GM21737 (cell line): ENCODE measurements around the gene ATXN1.
"Not testable (repeated sequence)": the region's sequence is repeated elsewhere in the genome, so short reads cannot be mapped to it uniquely, and the experiment has no call there.

Source experiments
- ATAC-seq: cut with Tn5 transposase; IDR thresholded peaks from one replicate; pipeline ENCODE4 v1.9.1; 2021; ENCODE audit warnings: mild to moderate bottlenecking, moderate library complexity; ENCODE audit not compliant: unreplicated experiment

The ATXN1 gene

DNA sequence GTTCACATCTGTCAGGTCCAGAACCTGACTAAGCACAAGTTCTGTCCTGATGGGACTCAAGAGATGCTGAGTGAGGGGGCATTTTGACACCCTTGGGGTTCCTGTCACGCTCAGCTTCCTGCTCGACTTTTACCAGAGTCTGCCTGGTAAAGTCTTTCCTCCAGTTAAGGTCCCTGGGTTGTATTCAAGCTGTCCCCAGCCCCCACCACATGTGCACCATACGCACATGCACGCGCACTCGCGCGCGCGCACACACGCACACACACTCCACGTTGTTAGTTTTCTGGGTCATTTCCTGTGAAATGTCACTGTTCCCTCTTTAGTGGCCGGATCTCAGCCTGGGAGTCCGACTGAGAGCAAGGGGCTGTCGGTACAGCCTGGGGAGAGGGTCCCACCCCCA, 356.8 kb downstream of the ATXN1 start:
- no peak for ATAC-seq

DNA sequence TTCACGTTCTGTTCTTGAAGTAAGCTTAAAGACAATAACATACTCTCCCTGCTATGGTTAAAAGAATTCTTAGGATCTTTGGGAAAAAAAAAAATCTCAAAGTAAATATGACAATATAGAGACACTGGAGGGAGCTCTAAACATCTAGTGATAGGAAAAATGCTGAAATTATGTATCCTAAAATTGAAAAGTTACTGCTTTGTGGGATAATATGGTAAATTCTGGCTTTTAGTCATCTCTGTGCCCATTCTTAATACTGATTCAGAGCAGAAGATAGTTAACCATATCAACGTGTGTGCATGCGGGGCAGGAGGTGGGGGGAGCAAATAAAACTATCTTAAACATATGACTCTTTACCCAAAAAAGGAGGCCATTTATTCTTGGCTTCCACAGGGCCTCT, 357.4 kb downstream of the ATXN1 start:
- no peak for ATAC-seq

DNA sequence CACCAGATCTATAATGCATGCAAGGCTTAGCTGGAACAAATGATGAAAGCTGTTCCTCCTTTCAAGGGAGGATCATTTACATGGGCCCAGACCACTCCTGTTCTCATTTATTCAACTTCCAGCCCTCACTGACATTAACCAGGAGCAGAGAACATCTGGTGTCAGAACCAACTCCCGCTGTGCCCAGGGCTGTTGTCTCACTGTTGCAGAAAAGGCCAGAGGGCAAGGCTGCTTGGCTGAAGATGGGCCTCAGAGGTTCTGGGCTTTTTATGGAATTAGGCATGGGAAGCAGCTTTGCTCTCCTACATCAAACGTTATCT, 358.7 kb downstream of the ATXN1 start:
- ATAC-seq: no peak

DNA sequence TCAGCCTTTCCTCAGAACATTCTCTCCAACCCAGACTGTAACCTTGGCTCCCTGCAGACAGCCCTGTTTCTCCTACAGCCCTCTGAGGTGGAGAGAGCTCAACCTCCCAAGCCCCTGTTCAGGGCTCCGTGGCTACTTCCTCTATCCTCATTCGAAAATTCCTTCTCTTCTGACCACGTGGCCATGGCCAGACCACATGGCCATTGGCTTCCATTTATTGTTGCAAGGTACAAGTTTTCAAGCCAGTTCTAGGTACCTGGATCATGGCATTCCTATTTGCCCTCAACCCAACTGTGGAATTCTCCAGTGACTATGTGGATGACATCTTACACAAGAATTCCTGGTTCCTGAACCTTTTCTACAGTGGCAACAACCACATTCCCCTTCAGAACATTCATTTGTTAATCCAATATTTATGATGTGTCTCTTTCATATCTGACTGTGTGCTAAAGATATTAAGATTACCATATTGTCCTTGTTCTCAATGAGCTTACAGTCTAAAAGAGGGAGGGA, 361.0 kb downstream of the ATXN1 start:
- ATAC-seq: no peak

DNA sequence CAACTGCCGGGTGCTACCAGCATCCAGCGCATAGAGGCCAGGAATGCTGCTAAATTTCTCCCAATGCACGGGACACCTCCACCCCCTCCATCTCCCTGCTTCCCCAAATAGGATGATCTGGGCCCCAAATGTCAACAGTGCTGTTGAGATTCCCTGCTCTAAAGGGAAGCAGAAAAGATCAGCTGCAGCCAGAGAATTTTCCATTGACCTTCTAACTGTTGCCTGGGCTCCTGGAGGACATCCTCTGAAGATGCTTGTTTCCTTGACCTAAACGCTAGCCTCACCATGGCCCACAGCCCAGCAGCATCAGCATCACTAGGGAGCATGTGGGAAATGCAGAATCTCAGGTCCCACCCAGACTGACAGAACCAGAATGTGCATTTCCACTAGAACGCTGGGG, 361.6 kb downstream of the ATXN1 start:
- no peak for ATAC-seq

DNA sequence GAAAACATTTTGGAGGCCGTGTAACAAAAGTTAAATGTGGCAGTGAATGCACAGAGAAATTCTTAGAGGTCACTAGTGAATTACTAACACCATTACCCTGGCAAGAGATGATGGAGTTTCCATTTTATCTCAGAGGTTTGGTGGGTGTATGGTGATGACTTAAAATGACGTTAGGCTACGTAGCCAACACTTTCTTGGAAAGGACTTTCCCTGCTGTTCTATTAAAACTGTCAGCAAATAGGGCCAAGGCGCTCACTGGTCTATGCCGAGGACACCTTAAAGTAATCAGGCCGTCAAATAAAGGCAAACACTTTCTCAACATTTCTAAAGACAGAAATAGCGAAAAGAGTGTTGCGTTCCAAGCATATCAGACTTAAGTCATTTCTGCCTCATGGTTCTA, 362.1 kb downstream of the ATXN1 start:
- no peak for ATAC-seq

DNA sequence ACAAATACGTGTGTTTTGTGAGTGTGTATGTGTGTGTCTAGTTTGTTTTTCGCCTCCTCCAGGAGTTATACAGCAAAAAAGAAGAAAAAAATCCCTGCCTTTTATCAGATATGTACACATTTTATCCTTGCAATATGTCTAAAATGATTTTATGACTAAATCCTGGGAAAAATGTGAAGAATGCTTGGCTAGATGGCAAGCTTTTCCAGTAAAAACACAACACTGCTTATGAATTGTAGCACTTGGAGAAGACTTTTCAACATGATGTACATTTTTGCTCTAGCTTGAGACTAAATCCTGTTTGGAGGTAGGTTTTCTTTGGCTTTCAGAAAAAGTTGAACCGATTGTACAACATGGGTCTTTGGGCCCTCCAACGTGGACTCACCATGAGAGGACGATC, 362.7 kb downstream of the ATXN1 start:
- no peak for ATAC-seq

DNA sequence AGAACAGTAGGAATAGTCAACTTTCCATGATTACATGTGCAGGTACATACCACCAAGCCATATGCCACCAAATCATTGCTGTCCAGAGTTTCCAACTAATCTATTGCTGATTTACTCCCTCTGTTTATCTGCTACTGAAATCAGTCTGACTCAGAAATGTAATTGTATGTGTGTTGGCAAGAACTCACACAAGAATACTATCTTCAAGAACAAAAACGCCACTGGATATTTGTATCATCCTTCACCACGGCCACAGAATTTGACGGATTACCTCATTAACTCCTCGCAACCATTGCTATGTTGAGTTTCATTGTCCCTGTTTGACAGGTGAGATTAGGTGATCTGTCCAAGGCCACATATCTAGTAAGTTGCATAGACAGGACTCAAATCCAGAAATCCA, 363.6 kb downstream of the ATXN1 start:
- ATAC-seq: no peak

DNA sequence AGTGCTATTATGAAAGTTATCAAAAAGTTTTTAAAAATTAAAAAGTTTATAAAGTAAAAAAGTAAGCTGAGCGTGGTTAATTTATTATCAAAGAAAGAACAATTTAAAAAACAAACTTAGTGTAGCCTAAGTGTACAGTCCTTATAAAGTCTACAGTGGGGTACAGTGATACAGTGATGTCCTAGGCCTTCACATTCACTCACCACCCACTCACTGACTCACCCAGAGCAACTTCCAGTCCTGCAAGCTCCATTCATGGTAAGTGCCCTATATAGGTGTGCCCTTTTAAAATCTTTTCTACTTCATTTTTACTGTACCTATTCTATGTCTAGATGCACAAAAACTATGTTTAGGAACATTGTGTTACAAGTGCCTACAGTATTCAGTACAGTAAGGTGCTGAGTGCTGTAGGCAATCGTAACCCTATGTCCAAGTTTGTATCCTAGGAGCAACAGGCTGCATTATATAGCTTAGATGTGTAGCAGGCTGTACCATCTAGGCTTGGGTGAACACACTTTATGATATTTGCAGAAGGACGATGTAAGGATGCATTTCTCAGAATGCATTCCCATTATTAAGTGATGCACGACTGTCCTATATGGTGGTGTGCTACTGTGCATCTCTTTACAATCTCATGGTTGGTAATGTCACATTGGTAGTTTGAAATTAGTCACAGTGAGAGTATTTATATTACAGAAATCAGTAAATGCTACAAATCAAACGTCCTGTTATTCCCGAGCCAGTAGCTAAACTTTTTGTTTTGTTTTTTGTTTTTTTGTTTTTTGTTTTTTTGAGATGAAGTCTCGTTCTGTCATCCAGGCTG, 364.6 kb downstream of the ATXN1 start:
- no peak for ATAC-seq

DNA sequence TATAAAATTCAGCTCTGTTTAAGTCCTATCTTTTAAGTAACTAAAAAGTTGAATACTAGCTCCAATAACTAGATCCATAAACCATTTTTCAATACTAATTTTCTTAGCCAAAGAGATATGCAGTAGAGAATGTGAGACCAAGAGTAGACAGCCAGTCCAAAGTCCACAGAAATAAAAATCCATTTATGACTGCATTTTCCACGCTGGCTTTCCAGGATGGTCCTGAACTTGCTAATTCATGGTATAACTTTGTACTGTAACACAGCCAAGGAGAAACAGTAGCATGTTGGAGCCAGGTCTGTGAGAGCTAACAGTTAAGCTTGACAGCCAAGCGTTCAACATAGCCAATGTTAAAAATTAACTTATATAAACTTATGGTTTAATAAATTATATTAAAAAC, 366.6 kb downstream of the ATXN1 start:
- ATAC-seq: no peak

DNA sequence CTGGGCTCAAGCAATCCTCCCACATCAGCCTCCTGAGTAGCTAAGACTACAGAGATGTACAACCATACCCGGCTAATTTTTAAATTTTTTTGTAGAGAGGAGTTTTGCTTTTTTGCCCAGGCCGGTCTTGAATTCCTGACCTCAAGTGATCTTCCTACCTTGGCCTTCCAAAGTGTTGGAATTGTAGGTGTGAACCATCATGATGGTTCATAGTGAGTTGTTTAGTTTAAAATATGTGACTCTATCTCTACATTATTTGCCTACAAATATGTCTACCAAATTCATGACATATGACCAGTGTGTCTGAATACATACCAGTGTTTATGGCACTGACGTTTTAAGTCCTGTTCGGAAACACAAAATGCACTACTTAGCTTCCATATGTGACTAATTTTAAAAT, 367.9 kb downstream of the ATXN1 start:
- no peak for ATAC-seq

DNA sequence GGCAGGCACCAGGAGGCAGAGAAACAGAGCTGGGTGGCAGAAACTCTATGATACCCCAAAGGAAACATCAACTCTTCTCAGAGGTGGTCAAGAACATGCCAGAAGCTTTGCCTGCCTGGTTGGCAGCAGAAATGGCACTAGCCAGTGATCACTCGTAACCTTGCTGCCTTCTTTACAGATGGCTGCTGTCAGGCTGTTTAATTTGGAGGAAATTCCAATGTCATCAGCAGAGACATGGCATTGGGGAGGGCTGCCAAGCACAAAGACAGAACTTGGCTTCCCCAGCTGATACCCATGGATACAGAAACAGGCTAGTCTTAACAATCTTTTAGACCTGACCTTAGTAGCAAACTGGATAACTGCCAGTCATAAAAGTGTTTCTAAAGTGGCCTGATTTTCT, 369.2 kb downstream of the ATXN1 start:
- ATAC-seq: no peak

DNA sequence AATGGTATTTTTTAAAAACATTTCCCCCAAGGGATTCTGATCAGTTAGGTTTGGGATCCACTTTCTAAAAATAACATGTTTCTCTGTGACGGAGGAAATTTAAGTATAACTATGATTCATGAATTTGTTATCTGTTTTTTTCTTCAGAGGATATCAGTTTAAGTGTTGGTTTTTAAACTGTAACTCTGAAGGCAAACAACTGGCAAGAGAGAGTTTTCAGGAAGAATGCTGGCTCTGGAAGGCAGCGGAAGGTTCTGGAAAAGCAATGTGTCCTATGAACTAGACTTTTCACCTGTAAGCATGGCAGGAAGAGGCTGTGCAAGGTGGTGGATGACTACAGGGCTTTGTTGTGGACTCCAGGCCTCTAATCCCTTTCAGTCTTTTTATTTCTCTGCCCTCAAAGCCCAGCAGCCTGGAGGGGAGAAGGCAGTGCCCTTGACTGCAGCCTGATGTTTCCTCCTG, 369.8 kb downstream of the ATXN1 start:
- ATAC-seq: no peak

DNA sequence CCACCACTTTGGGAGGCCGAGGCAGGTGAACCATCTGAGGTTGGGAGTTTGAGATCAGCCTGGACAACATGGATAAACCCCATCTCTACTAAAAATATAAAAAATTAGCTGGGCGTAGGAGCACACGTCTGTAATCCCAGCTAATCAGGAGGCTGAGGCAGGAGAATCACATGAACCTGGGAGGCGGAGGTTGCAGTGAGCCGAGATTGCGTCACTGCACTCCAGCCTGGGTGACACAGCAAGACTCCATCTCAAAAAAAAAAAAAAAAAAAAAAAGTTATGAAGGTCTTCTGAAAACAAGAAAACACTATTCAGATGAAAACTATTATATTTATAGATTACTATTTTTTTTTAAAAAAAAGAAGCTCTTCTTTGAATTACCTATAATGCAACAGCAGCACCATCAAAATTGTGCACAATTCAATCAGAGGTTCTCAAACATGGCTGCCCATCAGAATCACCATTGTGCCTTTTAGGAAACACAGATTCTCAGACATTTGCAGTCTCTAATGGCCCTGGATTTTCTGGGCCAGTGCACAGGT, 370.3 kb downstream of the ATXN1 start:
- not testable (repeated sequence) for ATAC-seq

DNA sequence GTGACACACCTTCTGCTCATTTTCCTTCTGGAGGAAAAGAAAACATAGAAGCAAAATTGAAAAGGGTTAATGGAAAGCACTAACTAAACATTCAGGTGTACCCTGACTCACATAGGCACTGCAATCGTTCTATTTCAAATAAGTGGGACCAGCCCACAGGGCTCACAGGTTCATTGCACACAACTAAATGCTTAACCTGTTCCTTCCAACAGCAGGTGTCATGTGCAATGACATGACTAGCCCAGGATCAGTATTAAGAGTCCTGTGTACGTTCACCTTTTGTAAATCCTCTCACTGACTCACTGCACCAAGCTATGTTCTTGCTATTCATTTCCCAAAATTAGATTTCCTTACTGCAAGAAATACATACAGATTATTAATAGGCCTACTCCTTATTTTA, 371.6 kb downstream of the ATXN1 start:
- ATAC-seq: no peak

DNA sequence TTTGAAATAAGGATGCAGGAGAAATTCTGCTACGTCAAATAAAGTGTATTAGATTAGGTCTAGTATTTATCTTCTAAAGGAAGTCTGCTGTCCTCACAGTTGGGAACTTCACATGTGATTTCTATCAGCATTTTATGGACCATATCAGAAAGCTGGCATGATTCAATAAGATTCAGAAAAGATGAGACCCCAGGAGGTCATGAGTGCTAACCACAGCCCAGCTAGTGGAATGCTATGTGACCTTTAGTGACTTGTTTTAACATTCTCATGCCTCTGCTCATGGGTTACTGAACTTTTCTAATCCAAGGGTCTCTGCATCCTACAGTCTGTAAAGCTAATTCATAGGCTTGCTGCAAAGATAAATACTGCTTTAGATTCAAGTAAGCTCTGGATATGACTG, 372.8 kb downstream of the ATXN1 start:
- ATAC-seq: no peak

DNA sequence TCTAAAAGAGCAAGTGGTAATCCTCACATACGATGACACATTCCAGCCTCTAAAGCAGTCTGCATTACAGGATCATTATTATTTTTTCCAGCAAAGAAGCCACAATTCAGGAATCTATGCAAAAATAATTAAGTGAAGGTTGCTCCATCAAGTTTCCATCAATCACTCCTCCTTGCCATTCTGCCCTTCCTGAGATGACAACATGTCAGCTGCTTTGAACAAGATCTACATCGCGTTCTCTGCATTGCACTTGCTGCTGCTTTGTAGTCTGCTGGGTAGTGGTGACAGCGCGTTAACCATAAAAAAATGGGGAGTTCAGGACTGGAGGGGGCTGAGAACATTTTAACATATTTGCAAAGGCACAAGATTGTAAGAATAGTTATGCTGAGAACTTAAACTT, 375.2 kb downstream of the ATXN1 start:
- ATAC-seq: no peak

DNA sequence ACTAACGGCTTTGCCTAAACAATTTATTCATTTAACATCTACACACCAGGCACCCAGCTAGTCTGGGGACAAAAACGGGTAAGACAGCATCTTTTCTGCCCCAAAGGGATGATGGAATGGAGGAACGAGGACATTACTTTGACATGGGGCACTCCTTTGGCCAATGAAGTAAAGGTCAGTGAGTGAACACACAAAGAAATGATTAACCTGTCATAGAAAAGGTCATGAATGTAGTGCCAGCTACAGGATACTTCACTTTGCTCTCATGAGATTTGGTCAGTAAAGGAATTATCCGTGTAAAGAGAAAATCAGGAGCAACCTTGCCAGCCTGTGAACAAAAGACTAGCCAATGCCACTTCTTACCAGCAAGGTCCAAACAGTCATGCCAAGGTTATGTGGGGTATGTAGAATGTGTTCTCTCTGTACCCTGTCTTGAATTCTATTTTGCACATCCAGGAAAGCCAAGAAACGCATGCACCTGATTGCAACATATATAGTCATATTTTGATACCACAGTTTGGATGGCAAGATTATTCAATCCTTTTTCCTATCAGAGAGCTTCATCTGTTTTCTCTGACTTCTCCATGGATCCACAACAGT, 377.6 kb downstream of the ATXN1 start:
- ATAC-seq: no peak

DNA sequence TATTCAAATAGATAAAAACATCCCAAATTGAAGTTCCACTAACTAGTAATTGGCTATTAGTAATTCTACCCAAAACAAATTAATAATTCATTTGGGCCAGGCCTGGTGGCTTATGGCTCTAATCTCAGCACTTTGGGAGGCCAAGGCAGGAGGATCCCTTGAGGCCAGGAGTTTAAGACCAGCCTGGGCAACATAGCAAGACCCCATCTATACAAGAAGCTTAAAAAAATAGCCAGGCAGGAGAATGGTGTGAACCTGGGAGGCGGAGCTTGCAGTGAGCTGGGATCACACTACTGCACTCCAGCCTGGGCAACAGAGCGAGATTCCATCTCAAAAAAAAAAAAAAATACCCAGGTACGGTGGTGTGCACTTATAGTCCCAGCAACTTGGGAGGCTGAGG, 379.3 kb downstream of the ATXN1 start:
- ATAC-seq: not testable (repeated sequence)

DNA sequence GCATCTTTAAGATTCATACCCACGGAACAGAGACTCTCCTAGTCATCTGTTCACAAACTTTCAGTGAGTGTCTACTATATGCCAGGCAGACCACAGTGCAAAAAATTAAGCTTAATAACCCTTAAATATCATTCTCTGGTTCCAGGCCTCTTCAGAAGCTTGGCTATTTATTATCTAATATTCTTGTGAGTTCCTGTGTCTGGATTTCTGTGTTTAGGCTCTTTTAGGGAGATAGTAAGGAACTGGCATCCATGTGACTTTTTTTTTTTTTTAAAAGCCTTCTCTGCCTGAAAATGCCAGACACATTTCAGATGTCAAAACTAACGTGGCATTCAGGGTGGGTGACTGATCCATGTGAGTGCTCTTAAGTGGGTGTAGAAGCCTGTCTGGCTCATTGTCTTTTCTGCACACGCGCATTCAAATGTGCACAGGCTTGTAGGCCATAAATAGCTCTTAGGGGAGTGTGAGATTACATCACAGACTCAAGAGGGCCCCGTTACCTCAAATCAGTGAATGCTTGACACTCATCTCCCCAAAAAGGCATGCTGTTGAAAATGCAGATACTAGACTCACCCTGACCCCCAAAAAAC, 380.9 kb downstream of the ATXN1 start:
- no peak for ATAC-seq

DNA sequence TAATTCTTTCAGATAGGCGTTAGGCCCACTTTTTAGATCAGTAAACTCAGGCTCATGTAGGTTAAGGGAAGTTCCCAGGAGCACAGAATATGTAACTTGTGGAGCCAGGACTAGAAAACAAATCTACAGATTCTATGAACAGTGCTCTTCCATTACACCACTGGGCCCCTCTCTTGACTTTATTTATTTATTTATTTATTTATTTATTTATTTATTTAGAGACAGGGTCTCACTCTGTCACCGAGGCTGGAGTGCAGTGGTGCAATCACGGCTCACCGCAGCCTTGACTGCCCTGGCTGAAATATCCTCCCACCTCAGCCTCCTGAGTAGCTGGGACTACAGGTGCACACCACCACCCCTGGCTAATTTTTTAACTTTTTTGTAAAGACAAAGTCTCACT, 382.9 kb downstream of the ATXN1 start:
- ATAC-seq: not testable (repeated sequence)

DNA sequence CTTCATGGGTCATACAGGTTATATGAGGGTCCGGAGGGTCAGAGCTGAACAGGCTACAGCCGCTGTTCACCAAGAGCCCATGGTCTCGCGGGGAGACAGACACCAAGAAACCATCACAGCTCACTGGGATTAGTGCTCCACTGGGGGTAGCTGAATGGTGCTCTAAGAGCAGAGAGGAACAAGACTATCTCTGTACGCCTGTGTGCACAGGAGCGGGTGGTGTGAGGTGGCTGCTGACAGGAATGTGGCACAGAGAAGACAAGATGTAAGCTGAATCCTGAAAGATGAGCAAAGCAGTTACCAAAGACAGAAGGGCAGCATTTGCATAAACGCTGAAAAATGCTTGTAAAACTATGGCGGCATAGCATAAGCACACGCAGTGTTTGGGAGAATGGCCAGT, 383.8 kb downstream of the ATXN1 start:
- ATAC-seq: no peak
